Activated CD4-positive, alpha-beta T cell treated with anti-CD3 and anti-CD28 coated beads for 36 hours (primary cell): ENCODE data around the gene MAPK12. TPM values are rescaled to one million over a fixed set of nuclear protein-coding genes. Genes with fewer than 3 reads are reported as not detected.
A peak's percentile ranks its signal among the peaks of the same experiment; 100 is the strongest.

Experiments
- ATAC-seq: fragments of 200-7000 bp; cut with Tn5 transposase; one replicate; pipeline ENCODE4 v1.10.0; 2021; ENCODE audit warnings: mild to moderate bottlenecking, moderate library complexity
- CTCF ChIA-PET: fragments of 350-600 bp; sonication (Branson Sonifier 250); formaldehyde crosslinking; loops from one replicate; lab custom pipeline; 2021; ENCODE audit warnings: antibody characterized with exemption; lab: Charles Lee
- POLR2A ChIA-PET: fragments of 350-600 bp; sonication (Branson Sonifier 250); formaldehyde crosslinking; loops from one replicate; lab custom pipeline; 2021; ENCODE audit warnings: antibody characterized with exemption, inconsistent platforms; lab: Charles Lee
- DNase-seq: peaks from one replicate; pipeline ENCODE4 v3.0.0-alpha.2; 2020
- H3K27ac Mint-ChIP-seq: one replicate; pipeline ENCODE4 v1.8.0; 2021; ENCODE audit warnings: mixed read lengths
- H3K27me3 Mint-ChIP-seq: one replicate; pipeline ENCODE4 v1.8.0; 2021; ENCODE audit warnings: mixed read lengths
- H3K36me3 Mint-ChIP-seq: one replicate; pipeline ENCODE4 v1.8.0; 2021; ENCODE audit warnings: low read depth, mixed read lengths
- H3K4me1 Mint-ChIP-seq: one replicate; pipeline ENCODE4 v1.8.0; 2021; ENCODE audit warnings: mixed read lengths
- H3K4me3 Mint-ChIP-seq: one replicate; pipeline ENCODE4 v1.8.0; 2021; ENCODE audit warnings: mild to moderate bottlenecking, moderate library complexity, mixed read lengths
- H3K9me3 Mint-ChIP-seq: one replicate; pipeline ENCODE4 v1.8.0; 2021; ENCODE audit warnings: low read depth, mixed read lengths
- intact Hi-C, 2 experiments: fragments of 100-400 bp; cut with DNase I in 1 of 2; cut with micrococcal nuclease in 1 of 2; formaldehyde crosslinking; loops; one replicate each; pipeline versions ENCODE4 v1.14.2 to v1.15.1; 2022 to 2024; cut with DNase I, micrococcal nuclease
- total RNA-seq, 2 experiments: library from RNA; stranded (reverse); gene quantifications; one replicate each; pipeline ENCODE4 v1.2.3, GENCODE V29; 2021

Gene MAPK12
- total RNA-seq, 2 experiments from 2014 or later, result 5.4 to 8.1 TPM

DNA sequence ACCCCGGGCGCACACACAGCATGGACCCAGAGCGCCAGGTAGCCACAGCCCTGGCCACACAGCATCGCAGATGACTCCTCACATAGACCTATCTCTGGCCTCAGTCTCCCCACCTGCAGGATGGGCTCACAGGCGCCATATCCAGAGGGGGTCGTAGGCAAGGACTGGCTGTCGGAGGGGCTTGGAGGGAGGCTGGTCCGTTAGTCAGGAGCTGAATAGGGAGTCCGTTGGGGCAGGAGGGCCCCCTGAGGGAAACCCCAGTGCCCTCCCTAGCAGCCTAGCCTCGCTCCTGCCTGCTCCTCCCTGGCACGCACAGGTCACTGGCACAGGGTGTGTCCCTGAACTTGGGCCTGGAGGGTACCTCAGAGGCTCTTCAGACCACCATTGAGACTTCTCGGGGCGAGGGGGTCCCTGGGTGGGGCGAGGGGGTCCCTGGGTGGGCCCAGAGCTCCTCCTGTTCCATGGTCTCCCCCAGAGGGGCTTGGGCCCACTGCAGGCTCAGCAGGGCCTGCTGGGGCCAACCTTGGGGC is 44.0 kb upstream of the MAPK12 start:
- Mint-ChIP-seq H3K4me1 (peaks cover 6% of the 10 kb centered on the region), H3K4me3 (no peak overlapping the region), H3K9me3 (no peaks in the 10 kb centered on the region), H3K36me3 (no peaks in the 10 kb centered on the region), H3K27me3 (peaks cover 19% of the 10 kb centered on the region), H3K27ac (no peak overlapping the region)
- CTCF ChIA-PET, result interaction anchor here (0.7 to 1.2 kb wide), 3 partner anchors 29 to 192 kb away, joined by 3 read pairs; no protein-coding TSS in a partner anchor
- POLR2A ChIA-PET, result no interaction called here
- DNase-seq, result no peak
- no peak for ATAC-seq
- intact Hi-C loops, result no loop called here

DNA sequence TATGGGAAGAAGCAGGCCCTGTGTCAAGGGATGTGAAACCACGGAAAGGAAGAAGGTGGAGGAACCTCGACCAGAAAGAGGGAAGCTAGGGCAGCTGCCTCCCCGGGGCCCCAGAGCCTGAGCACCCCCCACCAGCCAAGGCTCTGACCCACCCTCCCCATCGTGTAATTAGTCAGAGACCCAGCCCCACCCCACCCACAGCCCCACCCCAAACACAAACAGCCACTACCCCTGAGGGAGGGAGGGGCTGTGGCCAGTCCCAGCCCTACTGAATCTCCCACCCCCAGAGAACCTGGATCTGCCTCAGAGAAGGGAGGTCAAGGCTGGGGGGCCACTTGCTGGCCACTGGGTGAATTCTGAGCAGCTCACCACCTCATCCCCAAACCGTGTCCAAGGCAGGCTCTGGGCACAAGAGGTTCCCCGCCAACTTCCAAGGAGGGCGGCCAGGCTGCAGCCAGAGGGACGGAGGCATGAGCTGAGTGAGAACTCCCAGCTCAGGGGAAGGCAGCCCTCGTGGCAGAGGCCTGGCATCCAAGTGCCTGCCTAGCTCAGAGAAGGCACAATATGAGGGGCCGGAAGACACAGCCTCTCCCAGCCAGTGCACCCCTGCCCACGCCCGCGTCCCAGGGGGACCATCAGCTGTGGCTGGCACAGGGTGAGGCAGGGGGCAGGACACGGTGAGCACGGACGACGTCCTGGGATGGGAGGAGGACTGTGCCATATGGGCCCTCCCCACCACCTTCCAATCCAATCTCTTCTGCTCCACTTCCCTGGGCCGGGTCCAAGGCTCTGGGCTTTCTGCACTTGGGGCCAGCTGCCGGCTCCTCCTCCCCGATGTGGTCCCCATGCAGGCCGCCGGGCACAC is 43.3 kb upstream of the MAPK12 start:
- POLR2A ChIA-PET, result interaction anchor here (0.7 kb wide), 1 partner anchor 15 kb away, joined by 3 read pairs; no protein-coding TSS in a partner anchor
- DNase-seq (no peak), ATAC-seq (no peak)
- Mint-ChIP-seq H3K27me3 (peaks cover 19% of the 10 kb centered on the region), H3K27ac (no peak overlapping the region), H3K36me3 (no peaks in the 10 kb centered on the region), H3K4me1 (peaks cover 6% of the 10 kb centered on the region), H3K9me3 (no peaks in the 10 kb centered on the region), H3K4me3 (no peak overlapping the region)
- CTCF ChIA-PET, result interaction anchor here (0.7 to 1.0 kb wide), 2 partner anchors 97 to 193 kb away, joined by 3 read pairs; no protein-coding TSS in a partner anchor
- intact Hi-C loops, result no loop called here

DNA sequence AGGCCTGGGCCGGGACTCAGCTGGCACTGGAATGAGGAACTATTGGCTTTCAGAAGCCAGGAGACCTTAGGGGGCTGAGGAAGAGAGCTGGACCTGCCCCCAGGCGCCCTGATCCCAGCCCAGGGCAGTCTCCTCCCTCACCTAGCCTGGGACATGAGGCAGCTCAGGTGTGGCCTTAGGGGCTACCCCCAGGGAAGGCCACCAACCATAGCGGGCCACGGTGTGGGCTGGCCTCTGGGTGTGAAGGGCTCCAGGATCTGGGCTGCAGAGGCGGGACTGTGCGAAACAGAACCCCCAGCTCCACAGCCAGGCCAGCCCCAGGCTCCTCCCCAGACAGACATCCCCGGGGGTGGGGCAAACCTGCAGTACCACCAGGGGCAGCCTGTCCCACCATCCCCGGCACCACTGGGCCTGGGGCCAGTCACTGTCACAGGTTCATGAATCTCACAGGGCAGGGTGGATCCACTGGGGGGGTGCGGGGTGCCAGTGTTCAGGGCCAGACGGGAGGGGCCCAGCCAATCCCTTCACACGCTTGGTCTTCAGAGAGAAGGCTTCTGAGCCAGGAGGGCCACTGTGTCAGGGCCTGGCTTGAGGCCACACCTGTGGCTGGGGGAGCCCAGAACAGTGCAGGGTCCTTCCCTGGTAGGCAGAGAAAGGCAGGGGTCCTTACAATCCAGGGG is 42.5 kb upstream of the MAPK12 start:
- no peak overlapping the region for H3K27ac Mint-ChIP-seq

DNA sequence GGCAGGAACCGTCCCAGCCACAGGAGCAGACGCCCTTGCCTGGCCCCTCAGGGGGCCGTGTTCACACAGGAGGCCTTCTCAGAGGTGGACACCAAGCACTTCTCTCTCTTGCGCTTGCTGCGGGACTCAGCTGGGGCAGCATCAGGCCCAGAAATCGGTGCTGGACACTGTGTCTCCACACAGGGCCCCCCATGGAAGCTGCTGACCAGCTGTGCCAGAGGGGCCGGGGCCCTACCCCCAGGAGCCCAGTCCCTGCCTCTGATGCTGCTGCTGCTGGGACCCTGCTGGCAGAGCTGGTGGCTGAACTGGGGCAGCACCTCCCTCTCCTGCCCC is 42.0 kb upstream of the MAPK12 start:
- H3K27ac Mint-ChIP-seq, result no peak overlapping the region
- H3K4me1 Mint-ChIP-seq, result peaks cover 6% of the 10 kb centered on the region
- no peaks in the 10 kb centered on the region for H3K9me3 Mint-ChIP-seq
- DNase-seq (no peak), ATAC-seq (no peak)
- no peak overlapping the region for H3K4me3 Mint-ChIP-seq
- no peaks in the 10 kb centered on the region for H3K36me3 Mint-ChIP-seq
- POLR2A ChIA-PET, result no interaction called here
- intact Hi-C loops, result no loop called here
- peaks cover 19% of the 10 kb centered on the region for H3K27me3 Mint-ChIP-seq
- CTCF ChIA-PET, result no interaction called here

More for the DNA sequence above, 42.5 kb upstream of the MAPK12 start:
- ChIA-PET POLR2A (no interaction called here), CTCF (no interaction called here)
- peaks cover 6% of the 10 kb centered on the region for H3K4me1 Mint-ChIP-seq
- DNase-seq (no peak), ATAC-seq (no peak)
- peaks cover 19% of the 10 kb centered on the region for H3K27me3 Mint-ChIP-seq
- H3K36me3 Mint-ChIP-seq, result no peaks in the 10 kb centered on the region
- H3K9me3 Mint-ChIP-seq, result no peaks in the 10 kb centered on the region
- H3K4me3 Mint-ChIP-seq, result no peak overlapping the region
- intact Hi-C loops, result no loop called here

DNA sequence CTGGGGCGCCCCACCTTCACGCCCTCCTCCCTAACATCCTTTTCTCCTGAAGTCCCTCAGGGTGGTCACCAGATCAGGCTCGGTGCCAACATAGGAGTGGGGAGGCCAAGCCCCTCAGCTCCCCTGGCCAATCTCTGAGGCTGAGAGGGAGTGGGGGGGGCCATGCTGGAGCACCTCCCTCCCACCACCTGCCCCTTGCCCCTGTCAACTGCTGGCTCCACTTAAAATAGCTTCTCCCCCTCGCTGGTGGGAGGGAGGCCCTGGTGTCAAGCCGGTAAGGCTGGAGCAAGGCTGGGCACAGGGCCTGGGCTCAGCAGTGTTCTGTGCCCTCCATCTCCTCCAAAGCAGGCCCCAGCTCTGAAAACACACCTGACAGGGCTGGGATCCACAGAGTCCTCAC is 41.1 kb upstream of the MAPK12 start:
- Mint-ChIP-seq H3K27me3 (peaks cover 26% of the 10 kb centered on the region), H3K9me3 (no peaks in the 10 kb centered on the region), H3K4me3 (no peak overlapping the region), H3K27ac (no peak overlapping the region), H3K36me3 (no peaks in the 10 kb centered on the region), H3K4me1 (peaks cover 6% of the 10 kb centered on the region)
- intact Hi-C loops, result no loop called here
- ChIA-PET CTCF (no interaction called here), POLR2A (no interaction called here)
- DNase-seq (no peak), ATAC-seq (no peak)

DNA sequence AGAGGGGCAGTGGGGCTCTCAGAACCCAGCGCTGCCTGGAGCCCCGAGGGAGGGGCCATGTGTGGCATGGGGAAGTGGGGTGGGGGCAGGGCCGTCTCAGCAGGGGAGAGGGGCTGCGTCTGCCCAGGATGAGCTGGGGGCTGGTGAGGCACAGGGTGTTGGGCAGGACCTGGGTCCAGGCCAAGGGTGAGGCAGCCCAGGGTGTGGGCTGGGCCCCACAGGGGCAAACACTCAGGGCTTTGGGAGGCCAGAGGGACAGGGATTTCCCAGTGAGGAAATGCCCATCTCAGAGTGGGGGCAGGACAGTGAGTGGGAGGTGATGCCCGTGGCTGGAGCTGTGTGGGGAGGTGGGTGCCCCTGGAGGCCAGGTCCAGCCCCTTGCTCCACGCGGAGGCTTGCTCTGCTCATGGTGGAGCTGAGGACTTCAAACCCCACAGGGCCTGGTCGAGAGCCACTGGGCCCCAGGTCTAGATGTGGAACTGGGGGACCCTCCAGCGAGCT is 40.6 kb upstream of the MAPK12 start:
- Mint-ChIP-seq H3K36me3 (no peaks in the 10 kb centered on the region), H3K4me3 (no peak overlapping the region), H3K9me3 (no peaks in the 10 kb centered on the region), H3K4me1 (peaks cover 6% of the 10 kb centered on the region), H3K27ac (no peak overlapping the region), H3K27me3 (peaks cover 30% of the 10 kb centered on the region)
- DNase-seq (no peak), ATAC-seq (no peak)
- CTCF ChIA-PET, result no interaction called here
- intact Hi-C loops, result no loop called here
- POLR2A ChIA-PET, result no interaction called here

DNA sequence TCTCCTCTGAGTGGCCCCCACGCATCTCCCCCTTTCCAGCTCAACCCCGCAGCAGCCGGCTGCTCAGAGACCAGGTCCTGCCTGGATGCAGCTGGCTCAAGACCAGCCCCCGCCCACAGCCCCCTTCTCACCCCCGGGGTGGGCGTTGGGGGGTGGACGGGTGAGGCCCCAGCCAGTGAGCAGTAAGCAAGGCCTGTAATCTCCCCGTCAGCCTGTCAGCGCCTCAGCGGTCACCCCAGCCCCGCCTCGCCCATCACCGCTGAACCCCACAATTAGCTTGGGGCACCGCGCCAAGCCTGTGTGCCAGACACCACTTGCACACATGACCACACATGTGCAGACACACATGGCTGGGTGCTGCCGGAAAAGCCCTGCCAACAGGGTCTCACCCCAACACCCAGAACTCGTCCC is 40.1 kb upstream of the MAPK12 start:
- ATAC-seq, result no peak
- H3K4me1 Mint-ChIP-seq, result peaks cover 6% of the 10 kb centered on the region
- H3K36me3 Mint-ChIP-seq, result no peaks in the 10 kb centered on the region
- peaks cover 30% of the 10 kb centered on the region for H3K27me3 Mint-ChIP-seq
- POLR2A ChIA-PET, result no interaction called here
- no peak for DNase-seq
- H3K27ac Mint-ChIP-seq, result no peak overlapping the region
- CTCF ChIA-PET, result no interaction called here
- H3K4me3 Mint-ChIP-seq, result no peak overlapping the region
- intact Hi-C loops, result no loop called here
- H3K9me3 Mint-ChIP-seq, result no peaks in the 10 kb centered on the region

DNA sequence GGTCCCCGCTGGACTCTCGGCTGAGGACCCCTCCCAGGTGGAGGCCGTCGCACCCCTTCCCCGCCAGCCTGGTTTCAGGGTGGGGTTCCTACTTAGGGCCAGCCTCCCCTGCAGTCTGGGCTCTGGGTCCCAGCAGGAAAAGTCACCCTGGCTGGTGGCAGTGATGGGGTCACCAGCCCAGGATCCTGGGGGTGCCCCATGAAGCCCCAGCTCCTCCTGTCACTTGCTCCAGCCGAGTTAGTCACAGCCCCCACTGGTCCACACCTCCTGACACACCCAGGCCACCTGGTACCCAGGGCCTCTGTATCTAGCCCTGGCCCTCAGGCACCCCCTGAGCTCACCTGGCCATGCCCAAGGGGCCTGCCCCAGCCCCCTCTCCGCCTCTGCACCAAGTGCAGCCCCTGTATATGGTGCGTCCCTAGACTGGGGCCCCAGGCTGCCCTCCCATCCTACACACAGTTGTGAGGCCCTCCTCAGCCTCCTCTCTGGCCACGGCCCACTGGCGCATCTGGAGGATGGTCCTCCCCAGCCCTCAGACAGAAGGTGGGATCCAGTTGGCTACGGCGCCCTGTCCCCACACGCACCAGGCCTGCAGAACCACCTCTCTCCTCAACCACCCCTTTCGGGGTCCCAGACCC is 39.3 kb upstream of the MAPK12 start:
- H3K27ac Mint-ChIP-seq, result no peak overlapping the region
- POLR2A ChIA-PET, result no interaction called here
- intact Hi-C loops, result no loop called here
- CTCF ChIA-PET, result interaction anchor here (0.6 kb wide), 1 partner anchor 148 kb away, joined by 3 read pairs; no protein-coding TSS in a partner anchor
- H3K27me3 Mint-ChIP-seq, result peaks cover 24% of the 10 kb centered on the region
- no peaks in the 10 kb centered on the region for H3K36me3 Mint-ChIP-seq
- no peak for ATAC-seq
- H3K9me3 Mint-ChIP-seq, result no peaks in the 10 kb centered on the region
- DNase-seq, result no peak
- H3K4me3 Mint-ChIP-seq, result no peak overlapping the region
- no peaks in the 10 kb centered on the region for H3K4me1 Mint-ChIP-seq

DNA sequence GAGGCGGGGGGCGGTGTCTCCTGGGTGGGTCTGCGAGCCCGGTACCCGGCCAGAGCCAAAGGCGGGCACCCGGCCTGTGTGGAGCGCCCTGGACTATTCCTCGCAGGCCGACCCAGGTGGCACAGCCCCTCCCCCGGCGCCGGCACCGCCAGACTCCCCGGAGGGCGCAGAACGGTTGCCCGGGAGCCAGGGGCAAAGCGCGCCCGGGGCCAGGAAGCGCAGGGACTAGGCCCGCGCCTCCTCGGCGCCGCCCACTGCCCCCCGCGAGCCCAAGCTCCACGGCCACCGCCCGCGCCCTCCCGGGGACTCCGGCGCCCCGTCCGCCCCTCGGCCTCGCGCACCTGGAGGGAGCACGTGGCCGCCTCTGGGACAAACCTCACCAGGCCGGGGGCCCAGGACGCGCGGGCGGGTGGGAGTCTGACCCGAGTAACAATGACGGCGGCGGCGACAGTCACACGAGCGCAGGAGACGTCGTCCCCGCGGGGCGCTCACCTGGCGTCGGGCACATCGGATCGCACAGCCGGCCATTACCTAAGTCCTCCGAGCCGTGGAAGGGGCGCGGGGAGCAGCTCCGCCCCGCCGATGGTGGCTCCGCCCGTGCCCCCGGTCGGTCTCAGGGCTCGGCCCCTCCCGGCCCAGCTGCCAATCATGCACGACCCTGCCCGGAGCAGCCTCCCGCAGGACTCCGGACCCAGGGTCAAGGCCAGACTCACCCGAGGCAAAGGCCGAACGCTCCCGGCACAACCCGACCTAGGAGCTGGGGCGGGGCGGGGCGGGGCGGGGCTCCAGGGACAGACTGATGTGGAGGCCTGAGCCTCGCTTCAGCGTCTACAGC is 38.5 kb upstream of the MAPK12 start:
- no peaks in the 10 kb centered on the region for H3K9me3 Mint-ChIP-seq
- POLR2A ChIA-PET, result no interaction called here
- H3K27ac Mint-ChIP-seq, result no peak overlapping the region
- DNase-seq (no peak), ATAC-seq (peak; percentile 32)
- no peaks in the 10 kb centered on the region for H3K4me1 Mint-ChIP-seq
- H3K36me3 Mint-ChIP-seq, result no peaks in the 10 kb centered on the region
- peaks cover 27% of the 10 kb centered on the region for H3K27me3 Mint-ChIP-seq
- CTCF ChIA-PET, result interaction anchor here (0.6 to 0.7 kb wide), 2 partner anchors 21 to 147 kb away, joined by 3 read pairs; no protein-coding TSS in a partner anchor
- intact Hi-C loops, result no loop called here
- no peak overlapping the region for H3K4me3 Mint-ChIP-seq

DNA sequence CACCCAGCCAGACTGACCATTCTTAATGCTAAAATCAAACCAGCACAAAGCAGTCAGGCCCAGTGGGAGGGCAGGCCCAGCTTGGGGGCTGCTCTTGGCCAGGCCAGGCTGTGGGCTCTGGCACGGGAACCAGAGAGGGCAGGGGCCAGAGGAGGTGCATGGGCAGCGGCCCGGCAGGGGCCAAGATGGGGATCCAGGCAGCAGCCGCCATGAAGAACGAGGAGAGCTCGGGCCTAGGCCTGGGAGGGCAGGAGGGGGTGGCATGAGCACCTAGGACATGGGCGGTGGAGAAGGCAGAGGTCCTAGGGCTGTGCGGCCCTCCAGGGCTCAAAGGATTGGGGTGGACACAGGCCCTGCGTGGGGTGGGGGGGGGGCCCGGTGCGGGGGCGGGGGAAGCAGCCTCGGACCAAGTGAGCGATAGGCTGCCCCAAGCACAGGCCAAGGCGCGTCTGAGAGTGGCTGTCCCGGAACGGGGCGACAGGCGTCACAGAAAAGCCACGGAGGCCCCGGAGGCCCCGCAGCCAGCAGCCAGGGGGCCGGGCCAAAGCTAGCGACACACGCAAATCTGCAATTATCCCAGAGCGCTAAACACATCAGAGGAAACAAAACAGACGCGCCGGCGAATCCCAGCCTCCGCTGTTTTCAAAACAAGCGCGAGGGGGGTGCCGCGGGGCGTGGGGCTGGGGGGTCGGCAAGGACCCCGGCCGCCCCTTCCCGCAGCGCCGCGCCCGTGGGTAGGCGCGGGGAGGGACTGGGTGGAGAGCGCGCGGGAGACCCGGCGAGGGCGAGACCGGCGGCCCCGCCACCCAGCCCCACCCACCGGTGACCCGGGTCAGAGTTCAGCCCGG is 37.7 kb upstream of the MAPK12 start:
- H3K4me1 Mint-ChIP-seq, result no peaks in the 10 kb centered on the region
- H3K9me3 Mint-ChIP-seq, result no peaks in the 10 kb centered on the region
- DNase-seq (no peak), ATAC-seq (no peak)
- peaks cover 29% of the 10 kb centered on the region for H3K27me3 Mint-ChIP-seq
- H3K4me3 Mint-ChIP-seq, result no peak overlapping the region
- POLR2A ChIA-PET, result no interaction called here
- H3K27ac Mint-ChIP-seq, result no peak overlapping the region
- CTCF ChIA-PET, result interaction anchor here (0.6 to 0.7 kb wide), 2 partner anchors 20 to 46 kb away, joined by 3 read pairs; no protein-coding TSS in a partner anchor
- intact Hi-C loops, result no loop called here
- no peaks in the 10 kb centered on the region for H3K36me3 Mint-ChIP-seq
